Bronchial epithelial cell (primary cell): ENCODE measurements around the gene ZNF813. TPM values are rescaled to one million over a fixed set of nuclear protein-coding genes. Genes with fewer than 3 reads are reported as not detected.
"Not testable (repeated sequence)": the region's sequence is repeated elsewhere in the genome, so short reads cannot be mapped to it uniquely, and the experiment has no call there.

ENCODE experiments used
- DNase-seq: peaks from one replicate; pipeline ENCODE4 v3.0.0-alpha.2; 2010; ENCODE audit warnings: low read depth
- FAIRE-seq: peaks from 2 replicates; lab custom pipeline; 2011; peaks lifted over from hg19 to GRCh38; lab: Jason Lieb, UNC
- H3K27me3 ChIP-seq: 2 replicates; pipeline ENCODE4 v1.5.1; 2011; ENCODE audit warnings: low read length; ENCODE audit not compliant: control insufficient read depth, insufficient read depth
- H3K36me3 ChIP-seq: 2 replicates; pipeline ENCODE4 v1.5.1; 2011; ENCODE audit warnings: low read length; ENCODE audit not compliant: control insufficient read depth, insufficient read depth
- H3K4me3 ChIP-seq: 2 replicates; pipeline ENCODE4 v1.5.1; 2011; ENCODE audit warnings: mild to moderate bottlenecking, low read depth, low read length, control low read depth
- total RNA-seq: library from RNA; depleted of rRNA; stranded (reverse); fragments of >200 nt; gene quantifications from 2 replicates; pipeline ENCODE4 v1.2.1, GENCODE V29; 2014
- TF ChIP-seq, protein P1 (sequence below): IDR thresholded peaks from 2 replicates; pipeline ENCODE4 v1.5.1; 2011; ENCODE audit warnings: mild to moderate bottlenecking, moderate library complexity, low read length, control low read depth, inconsistent platforms; ENCODE audit not compliant: insufficient read depth, severe bottlenecking

ZNF813 gene
- total RNA-seq, result 3.9 and 4.6 TPM in 2 replicates

- DNase-seq, result peak; percentile 66
- Histone ChIP-seq H3K36me3 (no peaks in the 10 kb centered on the region), H3K4me3 (peak within 1 kb of the TSS; percentile 66), H3K27me3 (no peaks in the 10 kb centered on the region)
- TF ChIP-seq, protein P1, sequence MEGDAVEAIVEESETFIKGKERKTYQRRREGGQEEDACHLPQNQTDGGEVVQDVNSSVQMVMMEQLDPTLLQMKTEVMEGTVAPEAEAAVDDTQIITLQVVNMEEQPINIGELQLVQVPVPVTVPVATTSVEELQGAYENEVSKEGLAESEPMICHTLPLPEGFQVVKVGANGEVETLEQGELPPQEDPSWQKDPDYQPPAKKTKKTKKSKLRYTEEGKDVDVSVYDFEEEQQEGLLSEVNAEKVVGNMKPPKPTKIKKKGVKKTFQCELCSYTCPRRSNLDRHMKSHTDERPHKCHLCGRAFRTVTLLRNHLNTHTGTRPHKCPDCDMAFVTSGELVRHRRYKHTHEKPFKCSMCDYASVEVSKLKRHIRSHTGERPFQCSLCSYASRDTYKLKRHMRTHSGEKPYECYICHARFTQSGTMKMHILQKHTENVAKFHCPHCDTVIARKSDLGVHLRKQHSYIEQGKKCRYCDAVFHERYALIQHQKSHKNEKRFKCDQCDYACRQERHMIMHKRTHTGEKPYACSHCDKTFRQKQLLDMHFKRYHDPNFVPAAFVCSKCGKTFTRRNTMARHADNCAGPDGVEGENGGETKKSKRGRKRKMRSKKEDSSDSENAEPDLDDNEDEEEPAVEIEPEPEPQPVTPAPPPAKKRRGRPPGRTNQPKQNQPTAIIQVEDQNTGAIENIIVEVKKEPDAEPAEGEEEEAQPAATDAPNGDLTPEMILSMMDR, result no peak
- FAIRE-seq, result no peak
Observed at GRCh38 chr19:53467485-53468262, at the start of gene ZNF813. Gene ZNF813, plus strand, starts transcription at chr19:53467733. Its CDS starts 16,090 bp downstream, at chr19:53483823.

DNA sequence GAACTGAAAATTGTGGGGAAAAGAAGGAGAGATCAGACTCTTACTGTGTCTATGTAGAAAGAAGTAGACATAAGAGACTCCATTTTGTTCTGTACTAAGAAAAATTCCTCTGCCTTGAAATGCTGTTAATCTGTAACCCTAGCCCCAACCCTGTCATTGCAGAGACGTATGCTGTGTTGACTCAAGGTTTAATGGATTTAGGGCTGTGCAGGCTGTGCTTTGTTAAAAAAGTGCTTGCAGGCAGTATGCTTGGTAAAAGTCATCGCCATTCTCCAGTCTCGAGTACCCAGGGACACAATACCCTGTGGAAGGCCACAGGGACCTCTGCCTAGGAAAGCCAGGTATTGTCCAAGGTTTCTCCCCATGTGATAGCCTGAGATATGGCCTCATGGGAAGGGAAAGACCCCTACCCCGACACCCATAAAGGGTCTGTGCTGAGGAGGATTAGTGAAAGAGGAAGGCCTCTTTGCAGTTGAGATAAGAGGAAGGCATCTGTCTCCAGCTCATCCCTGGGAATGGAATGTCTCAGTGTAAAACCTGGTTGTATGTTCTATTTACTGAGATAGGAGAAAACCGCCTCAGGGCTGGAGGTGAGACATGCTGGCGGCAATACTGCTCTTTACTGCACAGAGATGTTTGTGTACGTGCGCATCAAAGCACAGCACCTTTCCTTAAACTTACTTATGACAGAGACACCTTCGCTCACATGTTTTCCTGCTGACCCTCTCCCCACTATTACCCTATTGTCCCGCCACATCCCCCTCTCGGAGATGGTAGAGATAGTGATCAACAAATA, 46.8 kb upstream of the ZNF813 start:
- not testable (repeated sequence) for H3K36me3 ChIP-seq, FAIRE-seq, H3K27me3 ChIP-seq, DNase-seq, H3K4me3 ChIP-seq

- Histone ChIP-seq H3K27me3 (no peaks in the 10 kb centered on the region), H3K36me3 (no peaks in the 10 kb centered on the region), H3K4me3 (no peak overlapping the region)
- TF ChIP-seq, protein P1, result no peak
- no peak for DNase-seq
- no peak for FAIRE-seq
Observed at GRCh38 chr19:53422551-53422950, 45.0 kb upstream of the ZNF813 start.

- not testable (repeated sequence) for H3K4me3 ChIP-seq, H3K36me3 ChIP-seq, DNase-seq, H3K27me3 ChIP-seq
- peak; percentile 77 for FAIRE-seq
Observed at GRCh38 chr19:53423074-53423473, 44.5 kb upstream of the ZNF813 start.

- H3K27me3 ChIP-seq, DNase-seq, H3K36me3 ChIP-seq, H3K4me3 ChIP-seq: not testable (repeated sequence)
- FAIRE-seq, result peak; percentile 98
Observed at GRCh38 chr19:53423680-53424079, 43.9 kb upstream of the ZNF813 start.

GRCh38 chr19:53424968-53425597, 42.5 kb upstream of the ZNF813 start:
- FAIRE-seq, result no peak
- TF ChIP-seq, protein P1, result peak; percentile 84
- Histone ChIP-seq H3K4me3 (no peak overlapping the region), H3K36me3 (no peaks in the 10 kb centered on the region), H3K27me3 (no peaks in the 10 kb centered on the region)
- peak; percentile 43 for DNase-seq
